Sciatic nerve (tissue), 2 donors: ENCODE results near the gene PAF1. TPM values are rescaled to one million over a fixed set of nuclear protein-coding genes. Genes with fewer than 3 reads are reported as not detected.
"Not testable (repeated sequence)": the region's sequence is repeated elsewhere in the genome, so short reads cannot be mapped to it uniquely, and the experiment has no call there.

Experiments used
- ATAC-seq: fragments of 200-7000 bp; cut with Tn5 transposase; one replicate; pipeline ENCODE4 v1.9.1; 2020; ENCODE audit warnings: mild to moderate bottlenecking, moderate library complexity
- DNase-seq: peaks from one replicate; pipeline ENCODE4 v3.0.0-alpha.2; 2020; ENCODE audit warnings: low spot score
- intact Hi-C: fragments of 100-400 bp; cut with DNase I; formaldehyde crosslinking; loops from one replicate; pipeline ENCODE4 v1.14.2; 2022
- microRNA-seq: library from miRNA; unstranded; fragments of <30 nt; microRNA quantifications from one replicate; pipeline ENCODE4 v1.2.0, GENCODE V29; 2020
- total RNA-seq: library from RNA; stranded (reverse); fragmentation: NEBNext Ultra II Directional; extraction: Animal tissue kit (Norgen Biotek cat#: 25700); gene quantifications from one replicate; pipeline ENCODE4 v1.2.1, GENCODE V29; 2021
- donor health status: DM: no; HTN: no; CAD: no.
- donor health status: DM: no; HTN: no; CAD: no.

Gene PAF1
- total RNA-seq, 1 donor from 2014 or later: 38.7 TPM

DNA sequence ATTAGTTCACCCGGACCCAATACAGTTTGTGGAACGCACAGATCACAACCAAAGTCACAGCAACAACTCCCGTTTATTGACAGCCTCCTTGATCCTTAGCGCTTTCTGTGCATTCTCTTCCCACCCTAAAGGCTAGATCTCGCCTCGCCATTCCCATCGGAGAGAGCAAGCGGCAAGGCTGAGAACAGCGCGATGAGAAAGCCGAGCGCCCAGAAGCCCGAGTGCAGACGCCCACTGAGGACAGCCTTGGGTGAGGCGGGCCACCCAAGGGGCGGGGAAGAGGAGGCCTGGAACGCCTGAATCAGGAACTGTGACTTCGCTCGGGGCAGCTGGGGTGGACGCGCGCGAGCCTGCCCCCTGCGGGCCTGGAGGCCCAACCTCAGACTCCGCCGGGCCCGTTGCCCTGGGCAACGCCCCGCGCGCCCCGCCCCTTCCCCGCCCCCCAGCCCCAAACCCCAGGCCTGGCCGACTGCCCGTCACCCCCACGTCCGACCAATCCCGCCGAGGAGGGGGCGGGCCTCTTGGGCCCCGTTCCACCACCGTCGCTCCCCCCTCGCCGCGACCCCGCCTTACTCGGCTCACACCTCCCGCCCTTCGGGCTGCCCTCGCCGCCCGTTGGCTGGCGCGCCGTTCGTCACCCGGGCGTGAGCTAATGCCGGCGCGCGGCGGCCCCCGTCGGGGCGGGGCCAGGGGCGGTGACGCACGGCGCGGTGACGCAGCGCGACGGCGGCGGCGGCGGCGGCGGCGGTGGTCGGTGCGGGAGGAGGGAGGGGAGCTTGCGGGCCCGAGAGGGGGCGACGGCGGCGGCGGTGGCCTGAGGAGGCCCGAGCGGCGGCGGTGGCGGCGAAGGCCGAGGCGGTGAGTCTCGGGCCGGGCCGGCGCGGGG is 48.9 kb downstream of the PAF1 start, which contains the start of gene SAMD4B:
TSS of gene SAMD4B (plus strand) at position 703 of the 886 bp plus-strand sequence. CDS start 14,473 bp downstream, outside the sequence.
- DNase-seq: peak; percentile 99
- intact Hi-C loops: loop anchor here (10.0 kb wide), 1 partner anchor 53 kb away; the partner anchor contains the start of genes MED29 and PAF1
- ATAC-seq: peak; percentile 95

DNA sequence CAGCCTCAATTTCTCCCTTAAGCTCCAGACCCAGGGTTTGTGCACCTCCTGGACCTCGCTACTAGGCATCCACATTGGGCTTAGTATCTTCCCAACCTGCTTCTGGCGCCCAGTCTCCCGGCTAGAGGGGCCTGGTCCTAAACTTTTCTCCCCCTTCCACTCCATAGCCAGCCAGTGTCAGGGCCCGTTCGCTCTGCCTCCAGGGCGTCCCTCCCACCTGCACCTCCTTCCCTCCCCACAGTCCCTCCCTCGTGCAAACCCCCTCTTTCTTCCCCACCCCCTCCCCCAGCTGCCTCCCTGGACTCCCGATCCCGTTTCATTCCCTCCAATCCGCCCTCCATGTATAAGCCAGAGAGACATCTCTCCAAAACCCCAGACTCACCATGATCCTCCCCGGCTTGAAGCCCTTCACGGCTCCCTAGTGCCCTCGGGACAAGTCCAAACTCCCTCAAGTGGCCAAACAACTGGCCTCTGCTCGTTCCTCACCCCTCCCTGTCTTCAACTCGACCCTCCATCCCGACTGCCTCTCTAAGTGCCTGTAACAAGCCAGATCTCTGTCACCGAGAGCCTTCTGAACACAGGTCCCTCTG is 49.7 kb downstream of the PAF1 start:
- DNase-seq (peak; percentile 68), ATAC-seq (peak; percentile 28)
- intact Hi-C loops: loop anchor here (10.0 kb wide), 1 partner anchor 54 kb away; the partner anchor contains the start of genes MED29 and PAF1

DNA sequence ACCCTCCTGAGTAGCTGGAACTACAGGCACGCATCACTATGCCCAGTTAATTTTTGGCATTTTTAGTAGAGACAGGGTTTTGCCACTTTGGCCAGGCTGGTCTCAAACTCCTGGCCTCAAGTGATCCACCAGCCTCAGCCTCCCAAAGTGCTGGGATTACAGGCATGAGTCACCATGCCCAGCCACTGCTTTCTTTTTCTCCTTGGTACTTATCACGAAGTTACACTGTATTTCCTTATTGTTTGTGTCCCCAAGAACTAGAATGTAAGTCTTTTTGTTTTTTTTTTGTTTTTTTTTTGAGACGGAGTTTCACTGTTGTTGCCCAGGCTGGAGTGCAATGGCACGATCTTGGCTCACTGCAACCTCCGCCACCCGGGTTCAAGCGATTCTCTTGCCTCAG is 50.8 kb downstream of the PAF1 start:
- not testable (repeated sequence) for ATAC-seq, DNase-seq
- intact Hi-C loops: loop anchor here (10.0 kb wide), 1 partner anchor 55 kb away; the partner anchor contains the start of genes MED29 and PAF1

DNA sequence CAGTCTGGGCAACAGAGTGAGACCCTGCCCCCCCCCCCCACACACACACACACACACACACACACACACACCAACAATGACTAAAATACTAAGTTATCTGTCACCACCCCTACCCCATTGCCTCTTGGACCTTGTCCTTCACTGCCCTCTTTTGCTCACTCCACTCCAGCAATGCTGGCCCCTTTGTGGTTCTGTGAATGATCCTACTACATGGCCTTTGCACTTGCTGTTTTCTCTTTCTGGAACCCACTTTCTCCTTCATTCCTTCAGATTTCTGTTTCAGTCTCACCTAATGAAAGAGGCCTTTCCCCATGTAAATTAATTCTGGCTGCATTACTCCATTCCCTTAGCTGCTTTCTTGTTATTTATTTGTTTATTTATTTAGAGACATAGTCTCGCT is 51.2 kb downstream of the PAF1 start:
- no peak for ATAC-seq
- DNase-seq: no peak
- intact Hi-C loops: loop anchor here (10.0 kb wide), 1 partner anchor 55 kb away; the partner anchor contains the start of genes MED29 and PAF1

DNA sequence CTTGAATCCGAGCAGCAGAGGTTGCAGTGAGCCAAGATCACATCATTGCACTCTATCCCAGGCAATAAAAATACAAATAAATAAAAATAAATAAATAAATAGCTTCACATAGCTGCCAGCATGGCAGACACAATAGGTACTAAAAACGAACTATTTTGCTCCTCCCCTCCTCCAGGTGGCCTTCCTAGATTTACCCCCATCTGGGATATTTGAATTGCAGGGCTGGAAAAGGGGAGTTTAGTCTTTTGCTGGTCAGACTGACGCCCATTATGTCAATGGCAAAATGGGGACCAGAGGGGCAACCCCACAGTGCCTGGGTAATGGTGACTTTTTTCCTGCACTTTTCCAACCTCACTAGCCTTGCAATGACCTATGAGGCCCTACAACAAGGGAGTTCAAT is 54.4 kb downstream of the PAF1 start:
- DNase-seq (no peak), ATAC-seq (no peak)
- intact Hi-C loops: no loop called here

Small RNA genes lying within 50 kb of the gene (microRNA-seq; reads per million reads assigned to microRNA genes)
- gene MIR4530: 1.1 reads per million

Other genes starting within 250 kb of the PAF1 start
- not detected for gene NCCRP1, start 194.1 kb downstream of the PAF1 start, total RNA-seq
- not detected for gene SYCN, start 186.8 kb downstream of the PAF1 start, total RNA-seq
- not detected for gene IFNL3, start 146.1 kb downstream of the PAF1 start, total RNA-seq
- gene IFNL4, start 142.2 kb downstream of the PAF1 start, total RNA-seq: not detected
- gene IFNL2, start 122.7 kb downstream of the PAF1 start, total RNA-seq: not detected
- not detected for gene IFNL1, start 94.7 kb downstream of the PAF1 start, total RNA-seq
- 1.3 TPM for gene LRFN1, start 70.2 kb downstream of the PAF1 start, total RNA-seq
- gene GMFG, start 55.1 kb downstream of the PAF1 start, total RNA-seq: 51.2 TPM
- 139 TPM for gene SAMD4B, start 48.7 kb downstream of the PAF1 start, total RNA-seq
- 37.2 TPM for gene MED29, start 272 bp upstream of the PAF1 start, total RNA-seq
- 342 TPM for gene ZFP36, start 15.7 kb upstream of the PAF1 start, total RNA-seq
- 89.2 TPM for gene PLEKHG2, start 21.6 kb upstream of the PAF1 start, total RNA-seq
- gene RPS16, start 44.8 kb upstream of the PAF1 start, total RNA-seq: 1,367 TPM
- 102 TPM for gene SUPT5H, start 54.5 kb upstream of the PAF1 start, total RNA-seq
- gene TIMM50, start 89.7 kb upstream of the PAF1 start, total RNA-seq: 38.3 TPM
- not detected for gene DLL3, start 107.8 kb upstream of the PAF1 start, total RNA-seq
- not detected for gene SELENOV, start 124.0 kb upstream of the PAF1 start, total RNA-seq
- 4.3 TPM for gene EID2B, start 141.7 kb upstream of the PAF1 start, total RNA-seq
- 11.8 TPM for gene EID2, start 149.1 kb upstream of the PAF1 start, total RNA-seq
- gene LGALS13, start 211.4 kb upstream of the PAF1 start, total RNA-seq: not detected